ENCODE measurements around the gene KCTD6.

- TF ChIP-seq CTCF (IDR thresholded peaks at IDR 0.05) (no peak), POLR2A (IDR thresholded peaks at IDR 0.05) (no peak)
Measured at GRCh38 chr3:58519668-58520402, 27.9 kb downstream of the KCTD6 start.

All from testis (tissue), 2 donors.